Activated CD4-positive, alpha-beta T cell treated with anti-CD3 and anti-CD28 coated beads, Interleukin-2, Interleukin-6, amounts not matched to agents 100 ng/mL and 50 ng/mL, durations not matched to agents 16 hours and 8 hours (primary cell): ENCODE measurements around the gene IL11RA.
A peak's percentile ranks its signal among the peaks of the same experiment; 100 is the strongest.

ENCODE experiments used
- DNase-seq: peaks from one replicate; pipeline ENCODE4 v3.0.0-alpha.2; 2020

The IL11RA gene

GRCh38 chr9:34651876-34652601 is at the start of gene IL11RA:
Gene IL11RA, plus strand, starts transcription at chr9:34652185. Its CDS starts 3,033 bp downstream, at chr9:34655218.
- DNase-seq, result peak; percentile 59

- peak; percentile 87 for DNase-seq
Observed at GRCh38 chr9:34603610-34604231, 48.3 kb upstream of the IL11RA start.

GRCh38 chr9:34606190-34606589 is 45.8 kb upstream of the IL11RA start:
- DNase-seq, result no peak

GRCh38 chr9:34606905-34607304 is 45.1 kb upstream of the IL11RA start:
- no peak for DNase-seq

GRCh38 chr9:34607331-34607730 is 44.7 kb upstream of the IL11RA start:
- DNase-seq, result no peak

GRCh38 chr9:34610434-34611206 is 41.4 kb upstream of the IL11RA start:
- DNase-seq, result no peak

GRCh38 chr9:34611251-34611810 is 40.7 kb upstream of the IL11RA start:
- no peak for DNase-seq

- DNase-seq, result peak; percentile 90
Observed at GRCh38 chr9:34611811-34612787, 39.9 kb upstream of the IL11RA start, which contains the start of gene RPP25L. Gene RPP25L, minus strand, starts transcription at chr9:34612097. Its CDS starts 801 bp downstream, at chr9:34611296.

- DNase-seq, result peak; percentile 87
Observed at GRCh38 chr9:34612788-34613390, 39.1 kb upstream of the IL11RA start.

GRCh38 chr9:34615132-34615531 is 36.9 kb upstream of the IL11RA start:
- no peak for DNase-seq

- DNase-seq, result peak; percentile 96
Observed at GRCh38 chr9:34620061-34620994, 31.7 kb upstream of the IL11RA start, which contains the start of gene DCTN3. Gene DCTN3, minus strand, starts transcription at chr9:34620495. Its CDS starts 31 bp downstream, at chr9:34620464.

GRCh38 chr9:34623374-34624235 is 28.4 kb upstream of the IL11RA start:
- no peak for DNase-seq

GRCh38 chr9:34624475-34625185 is 27.4 kb upstream of the IL11RA start:
- DNase-seq, result no peak

- no peak for DNase-seq
Observed at GRCh38 chr9:34625186-34625486, 26.8 kb upstream of the IL11RA start.

- DNase-seq, result no peak
Observed at GRCh38 chr9:34627716-34628655, 24.0 kb upstream of the IL11RA start.

- DNase-seq, result no peak
Observed at GRCh38 chr9:34628656-34629490, 23.1 kb upstream of the IL11RA start, which contains the start of gene ARID3C. Gene ARID3C, minus strand, starts transcription at chr9:34629066. Its CDS starts 1,052 bp downstream, at chr9:34628014.

- DNase-seq, result no peak
Observed at GRCh38 chr9:34629491-34629808, 22.5 kb upstream of the IL11RA start.
